IMR-90 (cell line): Measurements from ENCODE around the gene ZP3. TPM values are rescaled to one million over a fixed set of nuclear protein-coding genes. Genes with fewer than 3 reads are reported as not detected.
"Not testable (repeated sequence)": the region's sequence is repeated elsewhere in the genome, so short reads cannot be mapped to it uniquely, and the experiment has no call there.

Experiments
- ATAC-seq: fragments of 200-7000 bp; cut with Tn5 transposase; 2 replicates; pipeline ENCODE4 v1.9.1; 2020; ENCODE audit warnings: low read depth, mild to moderate bottlenecking, moderate library complexity
- BruUV-seq: library from RNA; stranded (reverse); fragments of 400-500 nt; replicated peaks from 2 replicates; lab custom pipeline; 2021; lab: Mats Ljungman, UMichigan
- CTCF ChIA-PET: fragments of 300-600 bp; formaldehyde crosslinking; extraction: SDS; loops from one replicate; lab custom pipeline; 2021; ENCODE audit warnings: antibody characterized with exemption; lab: Yijun Ruan, JAX
- POLR2A ChIA-PET: fragments of 300-600 bp; sonication (Branson Sonifier 250); formaldehyde crosslinking; loops from one replicate; lab custom pipeline; 2022; ENCODE audit warnings: antibody characterized with exemption; ENCODE audit not compliant: unreplicated experiment; lab: Charles Lee
- DNase-seq: peaks from one replicate; pipeline ENCODE4 v3.0.0; 2013
- H2AFZ ChIP-seq: replicated peaks from 2 replicates; pipeline ENCODE3; 2013; ENCODE audit warnings: low read length, mild to moderate bottlenecking; ENCODE audit not compliant: poor library complexity
- H2AK5ac ChIP-seq: 2 replicates; pipeline ENCODE4 v1.6.1; 2013; ENCODE audit warnings: low read depth, low read length, inconsistent platforms
- H2AK9ac ChIP-seq: replicated peaks from 2 replicates; pipeline ENCODE3; 2013; ENCODE audit warnings: mild to moderate bottlenecking, low read depth, low read length, moderate library complexity; ENCODE audit not compliant: poor library complexity
- H2BK120ac ChIP-seq: 2 replicates; pipeline ENCODE4 v1.6.1; 2013; ENCODE audit warnings: low read depth, low read length, inconsistent platforms
- H2BK15ac ChIP-seq: 3 replicates; pipeline ENCODE4 v1.6.1; 2013; ENCODE audit warnings: low read depth, low read length, inconsistent platforms
- H2BK20ac ChIP-seq: 2 replicates; pipeline ENCODE4 v1.6.1; 2013; ENCODE audit warnings: low read depth, mild to moderate bottlenecking, inconsistent platforms, low read length, moderate library complexity
- H2BK5ac ChIP-seq: 2 replicates; pipeline ENCODE4 v1.6.1; 2013; ENCODE audit warnings: mild to moderate bottlenecking, low read depth, low read length, inconsistent platforms; ENCODE audit not compliant: poor library complexity, severe bottlenecking
- H3K14ac ChIP-seq: replicated peaks from 2 replicates; pipeline ENCODE4 v1.6.1; 2013; ENCODE audit warnings: low read depth, low read length, inconsistent platforms
- H3K18ac ChIP-seq: 2 replicates; pipeline ENCODE4 v1.6.1; 2013; ENCODE audit warnings: low read depth, low read length, control low read depth
- H3K23ac ChIP-seq: 2 replicates; pipeline ENCODE4 v1.6.1; 2013; ENCODE audit warnings: low read depth, low read length, inconsistent platforms
- H3K27ac ChIP-seq: 2 replicates; pipeline ENCODE4 v1.5.1; 2013; ENCODE audit warnings: mild to moderate bottlenecking, control low read depth, low read length; ENCODE audit not compliant: insufficient read depth
- H3K27me3 ChIP-seq: 2 replicates; pipeline ENCODE4 v1.6.1; 2013; ENCODE audit warnings: low read length; ENCODE audit not compliant: control insufficient read depth, insufficient read depth
- H3K36me3 ChIP-seq: 2 replicates; pipeline ENCODE4 v1.6.1; 2013; ENCODE audit warnings: low read length, mixed read lengths; ENCODE audit not compliant: control insufficient read depth, insufficient read depth
- H3K4ac ChIP-seq: 2 replicates; pipeline ENCODE4 v1.6.1; 2013; ENCODE audit warnings: low read depth, low read length, inconsistent platforms
- H3K4me1 ChIP-seq: 2 replicates; pipeline ENCODE4 v1.6.1; 2013; ENCODE audit warnings: low read length, mixed read lengths; ENCODE audit not compliant: control insufficient read depth, insufficient read depth
- H3K4me2 ChIP-seq: 2 replicates; pipeline ENCODE4 v1.6.1; 2013; ENCODE audit warnings: low read depth, mild to moderate bottlenecking, control low read depth, low read length, moderate library complexity
- H3K4me3 ChIP-seq: 2 replicates; pipeline ENCODE4 v1.5.1; 2013; ENCODE audit warnings: low read depth, mild to moderate bottlenecking, control low read depth, low read length, moderate library complexity; ENCODE audit not compliant: insufficient read depth
- H3K56ac ChIP-seq: 2 replicates; pipeline ENCODE4 v1.6.1; 2013; ENCODE audit warnings: low read length, inconsistent platforms; ENCODE audit not compliant: insufficient read depth; ENCODE audit errors: extremely low read depth
- H3K79me1 ChIP-seq, 2 experiments: 2 replicates each; pipeline ENCODE4 v1.6.1; 2013; ENCODE audit warnings: low read length in 2 of 2, inconsistent platforms in 1 of 2, low read depth in 1 of 2
- H3K9ac ChIP-seq: 2 replicates; pipeline ENCODE4 v1.6.1; 2013; ENCODE audit warnings: low read depth, low read length, control low read depth
- H3K9me1 ChIP-seq: 2 replicates; pipeline ENCODE4 v1.6.1; 2013; ENCODE audit warnings: low read length, inconsistent platforms; ENCODE audit not compliant: insufficient read depth
- H3K9me3 ChIP-seq: 2 replicates; pipeline ENCODE4 v1.6.1; 2013; ENCODE audit warnings: low read length; ENCODE audit not compliant: control insufficient read depth, insufficient read depth
- H4K20me1 ChIP-seq: 2 replicates; pipeline ENCODE4 v1.6.1; 2013; ENCODE audit warnings: low read length, inconsistent platforms; ENCODE audit not compliant: insufficient read depth
- H4K5ac ChIP-seq: 2 replicates; pipeline ENCODE4 v1.6.1; 2013; ENCODE audit warnings: mild to moderate bottlenecking, low read depth, low read length, control low read depth
- H4K8ac ChIP-seq, 2 experiments: 2 replicates each; pipeline ENCODE4 v1.6.1; 2013; ENCODE audit warnings: low read depth in 2 of 2, low read length in 2 of 2, control low read depth in 1 of 2, inconsistent platforms in 1 of 2
- H4K91ac ChIP-seq: 2 replicates; pipeline ENCODE4 v1.6.1; 2013; ENCODE audit warnings: low read depth, low read length, inconsistent platforms; ENCODE audit not compliant: insufficient read depth
- CTCF ChIP-seq: conservative IDR thresholded peaks from 2 replicates; pipeline ENCODE4 v1.5.1; 2012; ENCODE audit warnings: mild to moderate bottlenecking, low read depth, low read length, improper control_type of control experiment
- RAD21 ChIP-seq: IDR thresholded peaks from 2 replicates; pipeline ENCODE4 v1.6.1; 2012; ENCODE audit warnings: low read length, improper control_type of control experiment
- SMC3 ChIP-seq: fragments of 150-350 bp; IDR thresholded peaks from 2 replicates; pipeline ENCODE4 v1.6.1; 2016; ENCODE audit warnings: low read depth, mild to moderate bottlenecking, antibody characterized with exemption, low read length, moderate library complexity
- WGBS, 2 experiments: methylation state at CpG; one replicate each; pipeline versions ENCODE4 v1.1.5 to v1.1.7; 2013; ENCODE audit warnings: missing lambda C conversion rate in 2 of 2; ENCODE audit not compliant: insufficient read length in 1 of 2; ENCODE audit errors: extremely low coverage in 2 of 2; 5-methylcytosine and 5-hydroxymethylcytosine counted together
- dilution Hi-C: fragments of 300-500 bp; cut with HindIII; formaldehyde crosslinking; loops from one replicate; pipeline ENCODE4 v1.14.3; 2018; ENCODE audit warnings: low sequenced_read_pairs; ENCODE audit not compliant: unreplicated experiment
- in situ Hi-C: fragments of 300-500 bp; cut with MboI; formaldehyde crosslinking; loops from 3 replicates; pipeline ENCODE4 v1.14.3; 2019; ENCODE audit warnings: low sequenced_read_pairs, inconsistent platforms, mixed read lengths
- intact Hi-C: fragments of 100-400 bp; cut with micrococcal nuclease; formaldehyde crosslinking; loops from 2 replicates; pipeline ENCODE4 v1.10.0; 2022
- polyA plus RNA-seq, 3 experiments: library from polyadenylated mRNA; depleted of rRNA; stranded (reverse); fragments of >200 nt; gene quantifications; 2 replicates each; pipeline ENCODE4 v1.2.3, GENCODE V29; 2012; ENCODE audit warnings: low replicate concordance in 1 of 3
- total RNA-seq: library from RNA; depleted of rRNA; stranded (reverse); fragments of >200 nt; gene quantifications from 2 replicates; pipeline ENCODE4 v1.2.3, GENCODE V29; 2012

The ZP3 gene
- total and polyA plus RNA-seq, 2 of the 4 experiments (the other 2 are of a cell fraction) = 0.54 to 0.67 TPM

- H3K23ac ChIP-seq, H2BK120ac ChIP-seq, H3K4me1 ChIP-seq, H4K8ac ChIP-seq, H3K79me1 ChIP-seq, H2BK20ac ChIP-seq, H3K56ac ChIP-seq, in situ Hi-C loops, H3K9ac ChIP-seq, H3K4ac ChIP-seq, H2AK9ac ChIP-seq, H3K9me1 ChIP-seq, H2AK5ac ChIP-seq, H3K14ac ChIP-seq, CTCF ChIA-PET, H3K4me2 ChIP-seq, H3K36me3 ChIP-seq, BruUV-seq, H4K91ac ChIP-seq, H3K27me3 ChIP-seq, H2AFZ ChIP-seq, H3K18ac ChIP-seq, H3K9me3 ChIP-seq, dilution Hi-C loops, H2BK15ac ChIP-seq, H2BK5ac ChIP-seq, intact Hi-C loops, H4K20me1 ChIP-seq, H4K5ac ChIP-seq, H3K27ac ChIP-seq, POLR2A ChIA-PET, H3K4me3 ChIP-seq: not testable (repeated sequence)
- peak; percentile 92 for ATAC-seq
- DNase-seq = peak; percentile 86
- no CpG with 5 or more reads among the region's 2 CpGs for WGBS, 2 experiments
- TF ChIP-seq SMC3 = peak; percentile 62
- peak; percentile 57 for TF ChIP-seq CTCF
- peak; percentile 64 for TF ChIP-seq RAD21
Measured at GRCh38 chr7:76437873-76438272, 13.1 kb downstream of the ZP3 start.

GRCh38 chr7:76439120-76439888, 14.6 kb downstream of the ZP3 start:
- H3K27ac ChIP-seq, POLR2A ChIA-PET, H2BK120ac ChIP-seq, H4K8ac ChIP-seq, H3K14ac ChIP-seq, H3K4me3 ChIP-seq, H3K79me1 ChIP-seq, H3K27me3 ChIP-seq, H3K9ac ChIP-seq, CTCF ChIA-PET, H2BK15ac ChIP-seq, dilution Hi-C loops, H3K4ac ChIP-seq, H2BK20ac ChIP-seq, H3K36me3 ChIP-seq, H3K56ac ChIP-seq, H3K23ac ChIP-seq, BruUV-seq, H3K4me1 ChIP-seq, H3K18ac ChIP-seq, H2AK9ac ChIP-seq, H2AFZ ChIP-seq, H3K9me1 ChIP-seq, in situ Hi-C loops, H2AK5ac ChIP-seq, H4K5ac ChIP-seq, DNase-seq, H3K4me2 ChIP-seq, H4K20me1 ChIP-seq, H4K91ac ChIP-seq, H3K9me3 ChIP-seq, intact Hi-C loops, H2BK5ac ChIP-seq: not testable (repeated sequence)
- WGBS, 2 experiments = no CpG with 5 or more reads among the region's 7 CpGs
- peak; percentile 25; the same call in 1 of the 2 replicates for ATAC-seq
